Lower leg skin (tissue), 4 donors: ENCODE data around the gene C1GALT1C1. TPM values are rescaled to one million over a fixed set of nuclear protein-coding genes. Genes with fewer than 3 reads are reported as not detected.

Source experiments
- DNase-seq, 2 donors: peaks; one replicate each; pipeline ENCODE4 v3.0.0-alpha.2; 2019; ENCODE audit warnings: low spot score in 2 of 2
- H3K4me3 ChIP-seq: fragments of 200-600 bp; sonication (generic); 2 replicates; pipeline ENCODE4 v1.5.1; 2017; ENCODE audit warnings: mild to moderate bottlenecking, low read depth; ENCODE audit not compliant: poor library complexity, severe bottlenecking
- CTCF ChIP-seq, 3 donors: fragments of 450-650 bp; IDR thresholded peaks; one replicate each; pipeline ENCODE4 v1.5.1; 2016; ENCODE audit warnings: antibody characterized with exemption in 3 of 3, mild to moderate bottlenecking in 3 of 3, moderate library complexity in 2 of 3
- POLR2A ChIP-seq, 2 donors: fragments of 450-650 bp; IDR thresholded peaks; one replicate each; pipeline ENCODE4 v1.6.1; 2016 to 2017; ENCODE audit warnings: antibody characterized with exemption in 2 of 2, mild to moderate bottlenecking in 1 of 2, moderate library complexity in 1 of 2
- WGBS, 2 donors: methylation state at CpG; one replicate each; pipeline ENCODE4 v1.1.5; 2018; 5-methylcytosine and 5-hydroxymethylcytosine counted together
- intact Hi-C: fragments of 100-400 bp; cut with DNase I; formaldehyde crosslinking; loops from one replicate; pipeline ENCODE4 v1.15.0; 2023; ENCODE audit warnings: low total_unique reads
- total RNA-seq, 4 donors: library from RNA; depleted of rRNA; stranded (reverse); fragments of >200 nt; gene quantifications; one replicate each; pipeline ENCODE4 v1.1.0, GENCODE V29; 2016

Gene C1GALT1C1
- total RNA-seq, 4 donors from 2014 or later, result 4.5 to 13.2 (median 9.6) TPM

GRCh38 chrX:120612086-120612485, 17.8 kb downstream of the C1GALT1C1 start:
- DNase-seq, result no peak
- 67 to 71% methylated on average over 1 of the region's 1 CpG for WGBS, 2 donors
- TF ChIP-seq POLR2A (IDR thresholded peaks at IDR 0.05) (no peak), CTCF (IDR thresholded peaks at IDR 0.05) (no peak)
- no peak overlapping the region for H3K4me3 ChIP-seq
- intact Hi-C loops, result no loop called here

- no peak for DNase-seq
- WGBS, 2 donors, result 0 to 33% methylated on average over 5 of the region's 5 CpGs
- intact Hi-C loops, result no loop called here
- peak overlapping the region; percentile 59 for H3K4me3 ChIP-seq
- TF ChIP-seq CTCF (IDR thresholded peaks at IDR 0.05) (no peak), POLR2A (IDR thresholded peaks at IDR 0.05) (no peak)
Observed at GRCh38 chrX:120604361-120604782, 25.5 kb downstream of the C1GALT1C1 start.

GRCh38 chrX:120603707-120604360, 26.0 kb downstream of the C1GALT1C1 start, which contains the start of gene MCTS1:
Gene MCTS1, plus strand, starts transcription at chrX:120604101. Its CDS starts 136 bp downstream, at chrX:120604237.
- intact Hi-C loops, result no loop called here
- H3K4me3 ChIP-seq, result peak within 1 kb of the TSS; percentile 59
- TF ChIP-seq POLR2A (IDR thresholded peaks at IDR 0.05) (no peak), CTCF (IDR thresholded peaks at IDR 0.05) (no peak)
- DNase-seq, result peak; percentile 85 to 95
- WGBS, 2 donors, result 1 to 40% methylated on average over 31 of the region's 31 CpGs

- TF ChIP-seq POLR2A (IDR thresholded peaks at IDR 0.05) (no peak), CTCF (IDR thresholded peaks at IDR 0.05) (no peak)
- intact Hi-C loops, result no loop called here
- no peak overlapping the region for H3K4me3 ChIP-seq
- no peak for DNase-seq
- 79 to 88% methylated on average over 2 of the region's 2 CpGs for WGBS, 2 donors
Observed at GRCh38 chrX:120585702-120586101, 44.2 kb downstream of the C1GALT1C1 start.

Other genes with a start within 250 kb of the C1GALT1C1 start
- gene LAMP2, start 160.8 kb downstream of the C1GALT1C1 start, total RNA-seq, result 100 to 1,000 TPM in 3 of 4 donors, 10 to 100 TPM in 1; 90.1 to 154 (median 120) TPM
- gene CUL4B, start 69.1 kb downstream of the C1GALT1C1 start, total RNA-seq, result 10 to 100 TPM; 23.3 to 35.3 (median 26.3) TPM
- gene MCTS1, start 26.0 kb downstream of the C1GALT1C1 start, total RNA-seq, result 10 to 100 TPM; 11.6 to 23.7 (median 15.1) TPM
- gene CT47B1, start 245.8 kb upstream of the C1GALT1C1 start, total RNA-seq, result not detected